SK-N-MC (cell line): ENCODE measurements around the gene RND2.
"Not testable (repeated sequence)": the region's sequence is repeated elsewhere in the genome, so short reads cannot be mapped to it uniquely, and the experiment has no call there.

Experiments used
- EZH2 ChIP-seq: fragments of 200-600 bp; sonication (generic); IDR thresholded peaks from one replicate; pipeline ENCODE4 v1.6.1; 2017; ENCODE audit warnings: antibody characterized with exemption
- POLR2AphosphoS5 ChIP-seq: IDR thresholded peaks from 2 replicates; pipeline ENCODE4 v1.6.1; 2012; ENCODE audit warnings: mild to moderate bottlenecking, low read depth, low read length, borderline replicate concordance

DNA sequence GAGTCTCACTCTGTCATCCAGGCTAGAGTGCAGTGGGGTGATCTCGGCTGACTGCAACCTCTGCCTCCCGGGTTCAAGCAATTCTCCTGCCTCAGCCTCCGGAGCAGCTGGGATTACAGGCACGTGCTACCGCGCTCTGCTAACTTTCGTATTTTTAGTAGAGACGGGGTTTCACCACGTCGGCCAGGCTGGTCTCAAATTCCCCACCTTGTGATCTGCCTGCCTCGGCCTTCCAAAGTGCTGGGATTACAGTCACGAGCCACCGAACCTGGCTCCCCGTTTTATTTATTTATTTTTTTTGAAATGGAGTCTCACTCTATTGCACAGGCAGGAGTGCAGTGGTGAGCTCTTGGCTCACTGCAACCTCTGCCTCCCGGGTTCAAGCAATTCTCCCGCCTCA is 49.3 kb upstream of the RND2 start:
- not testable (repeated sequence) for TF ChIP-seq EZH2, POLR2AphosphoS5
